Glutamatergic neuron (in vitro differentiated cells): ENCODE results near the gene AUTS2. TPM values are rescaled to one million over a fixed set of nuclear protein-coding genes. Genes with fewer than 3 reads are reported as not detected.

Experiments used
- DNase-seq: peaks from one replicate; pipeline ENCODE4 v3.0.0; 2022
- H3K27ac Mint-ChIP-seq: one replicate; pipeline ENCODE4 v1.8.0; 2020; ENCODE audit warnings: mild to moderate bottlenecking, mixed read lengths, inconsistent platforms; ENCODE audit not compliant: unreplicated experiment
- H3K27me3 Mint-ChIP-seq: one replicate; pipeline ENCODE4 v1.8.0; 2020; ENCODE audit warnings: mild to moderate bottlenecking, moderate library complexity, mixed read lengths, inconsistent platforms; ENCODE audit not compliant: unreplicated experiment
- H3K36me3 Mint-ChIP-seq: one replicate; pipeline ENCODE4 v1.8.0; 2020; ENCODE audit warnings: mild to moderate bottlenecking, mixed read lengths, inconsistent platforms; ENCODE audit not compliant: unreplicated experiment
- H3K4me1 Mint-ChIP-seq: one replicate; pipeline ENCODE4 v1.8.0; 2020; ENCODE audit warnings: mild to moderate bottlenecking, low read depth, mixed read lengths, inconsistent platforms; ENCODE audit not compliant: unreplicated experiment
- H3K4me3 Mint-ChIP-seq: one replicate; pipeline ENCODE4 v1.8.0; 2020; ENCODE audit warnings: mild to moderate bottlenecking, mixed read lengths, inconsistent platforms; ENCODE audit not compliant: unreplicated experiment
- H3K9me3 Mint-ChIP-seq: one replicate; pipeline ENCODE4 v1.8.0; 2020; ENCODE audit warnings: mild to moderate bottlenecking, moderate library complexity, mixed read lengths, inconsistent platforms; ENCODE audit not compliant: unreplicated experiment
- total RNA-seq: library from RNA; stranded (reverse); fragmentation: NEBNext Ultra II Directional; extraction: Animal tissue kit (Norgen Biotek cat#: 25700); gene quantifications from one replicate; pipeline ENCODE4 v1.2.1, GENCODE V29; 2021; ENCODE audit not compliant: unreplicated experiment
- TF ChIP-seq, protein P1 (sequence below): fragments of 200-600 bp; sonication (generic); IDR thresholded peaks from one replicate; pipeline ENCODE4 v1.5.0; 2021; ENCODE audit not compliant: partially characterized antibody, unreplicated experiment

The AUTS2 gene
- total RNA-seq, 1 donor from 2014 or later: 300 TPM

DNA sequence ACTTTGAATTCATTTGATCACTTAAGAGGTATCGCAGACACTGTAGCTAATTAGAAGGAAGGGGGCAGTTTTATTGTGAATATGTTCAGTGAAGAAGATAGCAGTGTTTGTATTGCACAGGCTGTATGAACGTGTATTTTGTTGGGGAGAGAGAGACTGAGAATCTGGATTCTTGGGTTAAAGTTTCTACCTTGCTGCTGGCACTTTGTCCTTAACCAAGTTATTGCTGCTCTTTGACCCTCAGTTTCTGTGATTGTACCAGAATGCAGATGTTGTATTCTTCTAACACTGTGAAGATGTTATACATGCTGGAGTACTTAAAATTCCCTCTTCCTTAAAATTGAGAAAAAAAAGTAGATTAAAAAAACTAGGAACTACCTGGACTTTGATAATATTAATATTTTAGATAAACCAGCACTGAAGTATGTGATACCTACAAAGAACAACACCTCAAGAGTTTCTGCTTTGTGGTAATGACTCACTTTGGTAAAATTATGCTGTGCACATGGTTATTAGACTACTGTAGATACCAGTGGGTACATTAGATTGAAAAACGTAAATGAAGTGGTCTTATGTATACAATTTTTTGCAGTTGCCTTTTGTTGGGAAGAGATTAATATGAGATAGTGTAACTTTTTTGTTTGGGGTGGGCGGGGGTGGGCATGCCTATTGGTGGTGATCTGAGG is 321.3 kb downstream of the AUTS2 start:
- Mint-ChIP-seq H3K27me3 (peaks cover 3% of the 10 kb centered on the region), H3K27ac (no peak overlapping the region), H3K4me3 (no peak overlapping the region), H3K9me3 (no peaks in the 10 kb centered on the region), H3K36me3 (no peaks in the 10 kb centered on the region), H3K4me1 (peaks cover 11% of the 10 kb centered on the region)
- TF ChIP-seq, protein P1, sequence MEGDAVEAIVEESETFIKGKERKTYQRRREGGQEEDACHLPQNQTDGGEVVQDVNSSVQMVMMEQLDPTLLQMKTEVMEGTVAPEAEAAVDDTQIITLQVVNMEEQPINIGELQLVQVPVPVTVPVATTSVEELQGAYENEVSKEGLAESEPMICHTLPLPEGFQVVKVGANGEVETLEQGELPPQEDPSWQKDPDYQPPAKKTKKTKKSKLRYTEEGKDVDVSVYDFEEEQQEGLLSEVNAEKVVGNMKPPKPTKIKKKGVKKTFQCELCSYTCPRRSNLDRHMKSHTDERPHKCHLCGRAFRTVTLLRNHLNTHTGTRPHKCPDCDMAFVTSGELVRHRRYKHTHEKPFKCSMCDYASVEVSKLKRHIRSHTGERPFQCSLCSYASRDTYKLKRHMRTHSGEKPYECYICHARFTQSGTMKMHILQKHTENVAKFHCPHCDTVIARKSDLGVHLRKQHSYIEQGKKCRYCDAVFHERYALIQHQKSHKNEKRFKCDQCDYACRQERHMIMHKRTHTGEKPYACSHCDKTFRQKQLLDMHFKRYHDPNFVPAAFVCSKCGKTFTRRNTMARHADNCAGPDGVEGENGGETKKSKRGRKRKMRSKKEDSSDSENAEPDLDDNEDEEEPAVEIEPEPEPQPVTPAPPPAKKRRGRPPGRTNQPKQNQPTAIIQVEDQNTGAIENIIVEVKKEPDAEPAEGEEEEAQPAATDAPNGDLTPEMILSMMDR: no peak
- DNase-seq: no peak

- Mint-ChIP-seq H3K36me3 (no peaks in the 10 kb centered on the region), H3K4me3 (no peak overlapping the region), H3K27ac (no peak overlapping the region), H3K9me3 (no peaks in the 10 kb centered on the region), H3K4me1 (peaks cover 12% of the 10 kb centered on the region), H3K27me3 (peaks cover 3% of the 10 kb centered on the region)
- TF ChIP-seq, protein P1: no peak
- no peak for DNase-seq
Measured at GRCh38 chr7:69920797-69921196, 322.5 kb downstream of the AUTS2 start.

- Mint-ChIP-seq H3K4me3 (no peak overlapping the region), H3K36me3 (no peaks in the 10 kb centered on the region), H3K9me3 (no peaks in the 10 kb centered on the region), H3K27me3 (peaks cover 2% of the 10 kb centered on the region), H3K27ac (no peak overlapping the region), H3K4me1 (peaks cover 6% of the 10 kb centered on the region)
- TF ChIP-seq, protein P1: no peak
- DNase-seq: no peak
Measured at GRCh38 chr7:69922026-69922803, 323.9 kb downstream of the AUTS2 start.

GRCh38 chr7:69927461-69927860 is 329.2 kb downstream of the AUTS2 start:
- TF ChIP-seq, protein P1: no peak
- no peak overlapping the region for H3K4me3 Mint-ChIP-seq
- no peaks in the 10 kb centered on the region for H3K36me3 Mint-ChIP-seq
- no peak overlapping the region for H3K27ac Mint-ChIP-seq
- no peak for DNase-seq
- peaks cover 3% of the 10 kb centered on the region for H3K9me3 Mint-ChIP-seq
- no peaks in the 10 kb centered on the region for H3K27me3 Mint-ChIP-seq
- peaks cover 18% of the 10 kb centered on the region for H3K4me1 Mint-ChIP-seq

GRCh38 chr7:69928621-69929020 is 330.3 kb downstream of the AUTS2 start:
- Mint-ChIP-seq H3K9me3 (peaks cover 3% of the 10 kb centered on the region), H3K36me3 (no peaks in the 10 kb centered on the region), H3K27ac (no peak overlapping the region), H3K4me3 (no peak overlapping the region), H3K4me1 (peaks cover 16% of the 10 kb centered on the region), H3K27me3 (no peaks in the 10 kb centered on the region)
- TF ChIP-seq, protein P1: no peak
- DNase-seq: no peak
